Measurements from ENCODE around the gene KDM1A.

Gene KDM1A

DNA sequence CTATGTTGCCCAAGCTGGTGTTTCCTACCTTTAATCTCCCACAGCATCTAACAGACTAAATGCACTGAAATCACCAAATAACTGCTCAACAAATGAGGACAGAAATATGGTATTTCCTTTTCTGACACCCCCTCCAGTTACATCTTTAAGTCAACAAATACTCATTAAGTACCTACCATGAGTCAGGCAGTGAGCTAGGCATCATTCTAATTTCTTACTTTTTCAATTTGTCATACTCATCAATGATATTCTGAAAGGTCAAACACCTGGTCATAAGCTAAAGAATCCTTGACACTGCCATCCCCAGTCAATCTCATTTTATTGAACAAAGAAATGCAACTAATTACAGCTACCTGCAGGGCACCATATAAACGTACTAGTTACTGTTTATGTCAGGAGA is 112.8 kb downstream of the KDM1A start:
- no peak for FAIRE-seq
- DNase-seq (ENCODE audit: low spot score): no peak

All from urothelium cell line (cell line).